SK-N-SH (cell line): Measurements from ENCODE around the gene SSR4. TPM values are rescaled to one million over a fixed set of nuclear protein-coding genes. Genes with fewer than 3 reads are reported as not detected.

Source experiments
- CTCF ChIA-PET: fragments of 300-600, 350-600 bp; formaldehyde crosslinking; extraction: SDS; loops from one replicate; lab custom pipeline; 2021; lab: Yijun Ruan, JAX
- POLR2A ChIA-PET: fragments of 350-600 bp; sonication (Branson Sonifier 250); formaldehyde crosslinking; extraction: SDS; loops from one replicate; lab custom pipeline; 2020; ENCODE audit warnings: antibody characterized with exemption, inconsistent platforms; lab: Yijun Ruan, JAX
- DNase-seq: peaks from one replicate; pipeline ENCODE4 v3.0.0; 2012
- H2AFZ ChIP-seq: fragments of 200-600 bp; sonication (generic); 2 replicates; pipeline ENCODE4 v1.8.1; 2016; ENCODE audit warnings: antibody characterized with exemption, mild to moderate bottlenecking, low read depth
- H3F3A ChIP-seq: fragments of 200-600 bp; sonication (generic); replicated peaks from 2 replicates; pipeline ENCODE3; 2016; ENCODE audit warnings: antibody characterized with exemption, mild to moderate bottlenecking; ENCODE audit not compliant: insufficient read depth
- H3K27ac ChIP-seq, 2 experiments: fragments of 200-500 bp in 1 of 2; fragments of 200-600 bp in 1 of 2; sonication (Bioruptor generic) in 1 of 2; sonication (generic), shearing (Covaris generic) in 1 of 2; 2 replicates each; pipeline versions ENCODE4 v1.5.1 to v1.6.1; 2014 to 2016; ENCODE audit warnings: low read depth in 2 of 2, inconsistent platforms in 1 of 2, low read length in 1 of 2, mild to moderate bottlenecking in 1 of 2, mixed read lengths in 1 of 2
- H3K27me3 ChIP-seq: fragments of 200-600 bp; sonication (generic), shearing (Covaris generic); 2 replicates; pipeline ENCODE4 v1.6.1; 2016; ENCODE audit warnings: mixed run types; ENCODE audit not compliant: insufficient read depth
- H3K36me3 ChIP-seq, 2 experiments: fragments of 200-500 bp in 1 of 2; fragments of 200-600 bp in 1 of 2; sonication (Bioruptor generic) in 1 of 2; sonication (generic) in 1 of 2; replicated peaks in 1 of 2; 2 replicates each; pipeline versions ENCODE3 to v1.5.1; 2014 to 2016; ENCODE audit warnings: low read length in 1 of 2, mild to moderate bottlenecking in 1 of 2; ENCODE audit not compliant: insufficient read depth in 2 of 2, control insufficient read depth in 1 of 2
- H3K4me1 ChIP-seq, 2 experiments: fragments of 200-500 bp in 1 of 2; fragments of 200-600 bp in 1 of 2; sonication (Bioruptor generic) in 1 of 2; sonication (generic), shearing (Covaris generic) in 1 of 2; 2 replicates each; pipeline versions ENCODE4 v1.5.1 to v1.6.1; 2014 to 2016; ENCODE audit warnings: low read depth in 1 of 2, low read length in 1 of 2, mixed run types in 1 of 2; ENCODE audit not compliant: insufficient read depth in 2 of 2, control insufficient read depth in 1 of 2
- H3K4me2 ChIP-seq: fragments of 200-600 bp; sonication (generic), shearing (Covaris generic); 2 replicates; pipeline ENCODE4 v1.6.1; 2017; ENCODE audit warnings: mixed run types
- H3K4me3 ChIP-seq, 2 experiments: fragments of 200-500 bp in 1 of 2; fragments of 200-600 bp in 1 of 2; sonication (Bioruptor generic) in 1 of 2; sonication (generic), shearing (Covaris generic) in 1 of 2; 2 replicates each; pipeline versions ENCODE4 v1.5.1 to v1.8.1; 2014 to 2016; ENCODE audit warnings: low read depth in 2 of 2, inconsistent platforms in 1 of 2, low read length in 1 of 2, mild to moderate bottlenecking in 1 of 2, mixed read lengths in 1 of 2, moderate library complexity in 1 of 2
- H3K79me2 ChIP-seq: fragments of 200-600 bp; sonication (generic); 2 replicates; pipeline ENCODE4 v1.8.1; 2017; ENCODE audit warnings: mild to moderate bottlenecking; ENCODE audit not compliant: insufficient read depth
- H3K9ac ChIP-seq: fragments of 200-600 bp; sonication (generic); 2 replicates; pipeline ENCODE4 v1.6.1; 2017; ENCODE audit warnings: mixed run types
- H3K9me2 ChIP-seq: fragments of 200-600 bp; sonication (generic); 2 replicates; pipeline ENCODE4 v1.6.1; 2017; ENCODE audit warnings: mixed run types
- H3K9me3 ChIP-seq: fragments of 200-600 bp; sonication (generic); 2 replicates; pipeline ENCODE4 v1.6.1; 2017; ENCODE audit warnings: mixed run types, mild to moderate bottlenecking, moderate library complexity
- H4K20me1 ChIP-seq: fragments of 200-600 bp; sonication (generic); 2 replicates; pipeline ENCODE4 v1.6.1; 2017; ENCODE audit warnings: mild to moderate bottlenecking, mixed run types; ENCODE audit not compliant: insufficient read depth
- ELF1 ChIP-seq: IDR thresholded peaks from 2 replicates; pipeline ENCODE4 v1.4.0; 2012
- EP300 ChIP-seq, 2 experiments: IDR thresholded peaks; 2 replicates each; pipeline versions ENCODE4 v1.4.0 to v1.6.1; 2012; ENCODE audit warnings: borderline replicate concordance in 1 of 2, low read depth in 1 of 2, low read length in 1 of 2
- EZH2phosphoT487 ChIP-seq: fragments of 200-600 bp; sonication (generic); IDR thresholded peaks from 2 replicates; pipeline ENCODE4 v1.6.1; 2017; ENCODE audit warnings: low read depth, mixed run types, mild to moderate bottlenecking, antibody characterized with exemption, moderate library complexity, borderline replicate concordance
- FOSL2 ChIP-seq: IDR thresholded peaks from 2 replicates; pipeline ENCODE4 v1.4.0; 2012; ENCODE audit warnings: low read depth, mild to moderate bottlenecking, moderate library complexity, borderline replicate concordance
- FOXJ3 ChIP-seq: sonication (generic); formaldehyde crosslinking; IDR thresholded peaks from 2 replicates; pipeline ENCODE4 v1.5.1; 2020; ENCODE audit warnings: mild to moderate bottlenecking, missing genetic modification reagents
- FOXM1 ChIP-seq: IDR thresholded peaks from 2 replicates; pipeline ENCODE4 v1.4.0; 2012; ENCODE audit warnings: low read depth, mild to moderate bottlenecking
- GATA2 ChIP-seq: sonication (generic); formaldehyde crosslinking; IDR thresholded peaks from 2 replicates; pipeline ENCODE4 v1.5.0; 2020; ENCODE audit warnings: mild to moderate bottlenecking, missing genetic modification reagents
- MEF2A ChIP-seq: IDR thresholded peaks from 2 replicates; pipeline ENCODE4 v1.4.0; 2012; ENCODE audit warnings: low read depth, borderline replicate concordance
- RCOR1 ChIP-seq: fragments of 150-350 bp; IDR thresholded peaks from 2 replicates; pipeline ENCODE4 v1.6.1; 2017; ENCODE audit warnings: antibody characterized with exemption, low read length
- RFX5 ChIP-seq: IDR thresholded peaks from 2 replicates; pipeline ENCODE4 v1.6.1; 2012; ENCODE audit warnings: mild to moderate bottlenecking, improper control_type of control experiment, low read length
- SIN3A ChIP-seq: IDR thresholded peaks from 2 replicates; pipeline ENCODE4 v1.6.1; 2012; ENCODE audit warnings: low read depth, mild to moderate bottlenecking, low read length, moderate library complexity, borderline replicate concordance
- SMC3 ChIP-seq: IDR thresholded peaks from 2 replicates; pipeline ENCODE4 v1.6.1; 2012; ENCODE audit warnings: low read depth, low read length, improper control_type of control experiment
- TCF12 ChIP-seq: IDR thresholded peaks from 2 replicates; pipeline ENCODE4 v1.4.0; 2012
- TEAD4 ChIP-seq: IDR thresholded peaks from 2 replicates; pipeline ENCODE4 v1.4.0; 2012; ENCODE audit warnings: mild to moderate bottlenecking, borderline replicate concordance; ENCODE audit not compliant: insufficient read depth
- WGBS: methylation state at CpG from one replicate; pipeline ENCODE4 v1.1.6; 2017; ENCODE audit warnings: low lambda C conversion rate; 5-methylcytosine and 5-hydroxymethylcytosine counted together
- polyA plus RNA-seq, 3 experiments: library from polyadenylated mRNA; depleted of rRNA; stranded (reverse); fragments of >200 nt; gene quantifications; 2 replicates each; pipeline ENCODE4 v1.2.3, GENCODE V29; 2012
- TF ChIP-seq, protein P1 (sequence below): fragments of 200-600 bp; sonication (generic); IDR thresholded peaks from 2 replicates; pipeline ENCODE4 v1.6.1; 2017; ENCODE audit warnings: antibody characterized with exemption, mild to moderate bottlenecking, moderate library complexity
- TF ChIP-seq, protein P2 (sequence below): IDR thresholded peaks from 2 replicates; pipeline ENCODE4 v1.4.0; 2012; ENCODE audit warnings: low read depth, borderline replicate concordance
- TF ChIP-seq, protein P3 (sequence below): fragments of 150-350 bp; IDR thresholded peaks from 2 replicates; pipeline ENCODE4 v1.6.1; 2016; ENCODE audit warnings: mild to moderate bottlenecking, low read depth, low read length
- TF ChIP-seq, protein P4 (sequence below): IDR thresholded peaks from 2 replicates; pipeline ENCODE4 v1.4.0; 2012; ENCODE audit warnings: low read depth

Gene SSR4
- polyA plus RNA-seq, 1 of the 3 experiments (the other 2 are of a cell fraction) = 367 TPM

DNA sequence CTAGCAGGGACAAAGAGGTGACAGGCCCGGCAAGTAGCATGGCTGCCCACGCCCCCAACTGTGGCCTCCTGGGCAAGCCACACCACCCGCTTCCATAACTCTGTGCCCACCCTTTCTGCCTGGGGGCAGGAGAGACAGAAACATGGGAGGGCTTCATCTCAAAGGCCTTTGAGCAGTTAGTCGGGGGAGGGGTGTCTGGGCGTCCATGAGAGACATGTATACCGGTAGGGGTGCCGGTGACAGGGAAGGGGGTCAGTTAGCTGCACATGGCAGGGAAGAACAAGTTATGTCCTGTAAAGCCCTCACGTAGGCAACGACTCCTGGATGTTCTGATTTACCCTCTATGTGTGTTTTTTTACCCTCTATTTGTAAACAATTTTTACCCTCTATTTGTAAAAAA is 26.6 kb downstream of the SSR4 start:
- 50% methylated on average over 9 of the region's 9 CpGs for WGBS
- Histone ChIP-seq H3K9me3 (no peaks in the 10 kb centered on the region), H3K4me2 (no peak overlapping the region), H3K4me3 (no peak overlapping the region), H3K27me3 (peaks cover 28% of the 10 kb centered on the region), H2AFZ (no peak overlapping the region), H3K36me3 (no peaks in the 10 kb centered on the region), H3K9me2 (no peaks in the 10 kb centered on the region), H4K20me1 (no peaks in the 10 kb centered on the region), H3F3A (no peaks in the 10 kb centered on the region), H3K27ac (peak overlapping the region in 1 of 2 experiments; percentile 3; a peak in 2 of 4 replicates), H3K4me1 (peaks cover 0 to 30% of the 10 kb centered on the region in 2 experiments; a peak in 1 of 4 replicates), H3K9ac (no peak overlapping the region), H3K79me2 (no peaks in the 10 kb centered on the region)
- ChIA-PET POLR2A (no interaction called here), CTCF (interaction anchor here (1.2 kb wide), 1 partner anchor 13 kb away, joined by 4 read pairs; no protein-coding TSS in a partner anchor)
- TF ChIP-seq FOSL2 (no peak), TCF12 (no peak), FOXJ3 (CRISPR knock-in tag) (no peak), FOXM1 (no peak), SMC3 (no peak), EZH2phosphoT487 (no peak), MEF2A (no peak), TEAD4 (no peak), ELF1 (no peak), EP300 (IDR thresholded peaks at IDR 0.05; ENCODE audit: borderline replicate concordance in 1 of 2, low read depth in 1 of 2, low read length in 1 of 2) (no peak)
- TF ChIP-seq, protein P1, sequence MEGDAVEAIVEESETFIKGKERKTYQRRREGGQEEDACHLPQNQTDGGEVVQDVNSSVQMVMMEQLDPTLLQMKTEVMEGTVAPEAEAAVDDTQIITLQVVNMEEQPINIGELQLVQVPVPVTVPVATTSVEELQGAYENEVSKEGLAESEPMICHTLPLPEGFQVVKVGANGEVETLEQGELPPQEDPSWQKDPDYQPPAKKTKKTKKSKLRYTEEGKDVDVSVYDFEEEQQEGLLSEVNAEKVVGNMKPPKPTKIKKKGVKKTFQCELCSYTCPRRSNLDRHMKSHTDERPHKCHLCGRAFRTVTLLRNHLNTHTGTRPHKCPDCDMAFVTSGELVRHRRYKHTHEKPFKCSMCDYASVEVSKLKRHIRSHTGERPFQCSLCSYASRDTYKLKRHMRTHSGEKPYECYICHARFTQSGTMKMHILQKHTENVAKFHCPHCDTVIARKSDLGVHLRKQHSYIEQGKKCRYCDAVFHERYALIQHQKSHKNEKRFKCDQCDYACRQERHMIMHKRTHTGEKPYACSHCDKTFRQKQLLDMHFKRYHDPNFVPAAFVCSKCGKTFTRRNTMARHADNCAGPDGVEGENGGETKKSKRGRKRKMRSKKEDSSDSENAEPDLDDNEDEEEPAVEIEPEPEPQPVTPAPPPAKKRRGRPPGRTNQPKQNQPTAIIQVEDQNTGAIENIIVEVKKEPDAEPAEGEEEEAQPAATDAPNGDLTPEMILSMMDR = no peak
- DNase-seq = peak; percentile 30

DNA sequence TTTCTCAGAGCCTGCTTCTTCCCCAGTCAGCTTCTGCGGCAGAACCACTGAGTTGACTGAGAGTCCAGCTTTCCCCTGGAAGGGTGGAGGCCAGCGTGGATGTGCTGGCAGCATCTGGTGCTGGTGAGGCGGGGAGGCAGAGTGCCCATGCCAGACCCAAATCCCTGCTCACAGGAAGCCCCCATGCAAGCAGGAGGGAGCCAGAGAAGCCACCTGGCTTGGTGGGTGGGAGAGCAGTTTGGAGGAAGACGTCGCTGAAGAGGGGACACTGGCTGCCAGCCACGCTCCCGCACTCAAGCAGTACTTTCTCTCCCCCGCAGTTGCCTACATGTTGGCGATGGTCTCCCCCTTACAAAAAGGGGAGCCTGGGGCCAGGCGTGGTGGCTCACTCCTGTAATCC is 29.9 kb downstream of the SSR4 start:
- DNase-seq = peak; percentile 3
- H3K27me3 ChIP-seq = peaks cover 40% of the 10 kb centered on the region
- POLR2A ChIA-PET = no interaction called here
- no peak overlapping the region for H3K4me3 ChIP-seq
- H3F3A ChIP-seq = peaks cover 5% of the 10 kb centered on the region
- WGBS = 71% methylated on average over 8 of the region's 10 CpGs
- CTCF ChIA-PET = no interaction called here
- no peaks in the 10 kb centered on the region for H3K36me3 ChIP-seq
- H2AFZ ChIP-seq = no peak overlapping the region
- peaks cover 5% of the 10 kb centered on the region; the same call in 1 of the 2 replicates for H4K20me1 ChIP-seq
- no peak for TF ChIP-seq FOXM1
- TF ChIP-seq ELF1 = no peak
- no peak for TF ChIP-seq TEAD4
- TF ChIP-seq RFX5 = no peak
- no peak for TF ChIP-seq SIN3A
- TF ChIP-seq EP300 (IDR thresholded peaks at IDR 0.05; ENCODE audit: borderline replicate concordance in 1 of 2, low read depth in 1 of 2, low read length in 1 of 2) = no peak
- TF ChIP-seq, protein P2, sequence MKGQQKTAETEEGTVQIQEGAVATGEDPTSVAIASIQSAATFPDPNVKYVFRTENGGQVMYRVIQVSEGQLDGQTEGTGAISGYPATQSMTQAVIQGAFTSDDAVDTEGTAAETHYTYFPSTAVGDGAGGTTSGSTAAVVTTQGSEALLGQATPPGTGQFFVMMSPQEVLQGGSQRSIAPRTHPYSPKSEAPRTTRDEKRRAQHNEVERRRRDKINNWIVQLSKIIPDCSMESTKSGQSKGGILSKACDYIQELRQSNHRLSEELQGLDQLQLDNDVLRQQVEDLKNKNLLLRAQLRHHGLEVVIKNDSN = no peak
- no peak for TF ChIP-seq GATA2
- TF ChIP-seq MEF2A = no peak
- TF ChIP-seq, protein P3, sequence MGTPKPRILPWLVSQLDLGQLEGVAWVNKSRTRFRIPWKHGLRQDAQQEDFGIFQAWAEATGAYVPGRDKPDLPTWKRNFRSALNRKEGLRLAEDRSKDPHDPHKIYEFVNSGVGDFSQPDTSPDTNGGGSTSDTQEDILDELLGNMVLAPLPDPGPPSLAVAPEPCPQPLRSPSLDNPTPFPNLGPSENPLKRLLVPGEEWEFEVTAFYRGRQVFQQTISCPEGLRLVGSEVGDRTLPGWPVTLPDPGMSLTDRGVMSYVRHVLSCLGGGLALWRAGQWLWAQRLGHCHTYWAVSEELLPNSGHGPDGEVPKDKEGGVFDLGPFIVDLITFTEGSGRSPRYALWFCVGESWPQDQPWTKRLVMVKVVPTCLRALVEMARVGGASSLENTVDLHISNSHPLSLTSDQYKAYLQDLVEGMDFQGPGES = no peak
- TF ChIP-seq, protein P4, sequence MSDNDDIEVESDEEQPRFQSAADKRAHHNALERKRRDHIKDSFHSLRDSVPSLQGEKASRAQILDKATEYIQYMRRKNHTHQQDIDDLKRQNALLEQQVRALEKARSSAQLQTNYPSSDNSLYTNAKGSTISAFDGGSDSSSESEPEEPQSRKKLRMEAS = no peak
- no peak for TF ChIP-seq RCOR1
- no peak overlapping the region for H3K27ac ChIP-seq
- no peak overlapping the region for H3K9ac ChIP-seq
- no peaks in the 10 kb centered on the region for H3K9me3 ChIP-seq
- H3K4me1 ChIP-seq = peaks cover 0 to 19% of the 10 kb centered on the region in 2 experiments; a peak in 1 of 4 replicates
- H3K4me2 ChIP-seq = no peak overlapping the region
- no peaks in the 10 kb centered on the region for H3K79me2 ChIP-seq
- H3K9me2 ChIP-seq = no peaks in the 10 kb centered on the region
